IgD-negative memory B cell (primary cell): ENCODE measurements around the gene ERC2. TPM values are rescaled to one million over a fixed set of nuclear protein-coding genes. Genes with fewer than 3 reads are reported as not detected.

ENCODE experiments used
- H3K27ac Mint-ChIP-seq, 3 donors: one replicate each; pipeline ENCODE4 v1.8.0; 2020 to 2022; ENCODE audit warnings: mild to moderate bottlenecking in 3 of 3, mixed read lengths in 3 of 3, moderate library complexity in 1 of 3
- H3K27me3 Mint-ChIP-seq: one replicate; pipeline ENCODE4 v1.8.0; 2021; ENCODE audit warnings: mixed read lengths
- H3K36me3 Mint-ChIP-seq: one replicate; pipeline ENCODE4 v1.8.0; 2020; ENCODE audit warnings: mild to moderate bottlenecking, mixed read lengths
- H3K4me1 Mint-ChIP-seq, 3 donors: one replicate each; pipeline ENCODE4 v1.8.0; 2020 to 2022; ENCODE audit warnings: mixed read lengths in 3 of 3, mild to moderate bottlenecking in 1 of 3
- H3K4me3 Mint-ChIP-seq, 4 donors: one replicate each; pipeline ENCODE4 v1.8.0; 2020 to 2022; ENCODE audit warnings: mild to moderate bottlenecking in 4 of 4, mixed read lengths in 4 of 4, moderate library complexity in 3 of 4
- H3K9me3 Mint-ChIP-seq, 3 donors: one replicate each; pipeline ENCODE4 v1.8.0; 2020 to 2021; ENCODE audit warnings: mixed read lengths in 3 of 3, mild to moderate bottlenecking in 1 of 3
- polyA plus RNA-seq: library from polyadenylated mRNA; unstranded; fragments of 300-500 nt; fragmentation: Illumina TruSeq; gene quantifications from one replicate; pipeline ENCODE4 v1.2.3, GENCODE V29; 2021

ERC2 gene
- polyA plus RNA-seq, 1 donor from 2014 or later, result not detected

GRCh38 chr3:56323986-56324420 is 144.3 kb downstream of the ERC2 start:
- no peaks in the 10 kb centered on the region for H3K9me3 Mint-ChIP-seq
- H3K4me3 Mint-ChIP-seq, result no peak overlapping the region
- peaks cover 2% of the 10 kb centered on the region for H3K36me3 Mint-ChIP-seq
- H3K4me1 Mint-ChIP-seq, result peaks cover 4 to 26% (median 10%) of the 10 kb centered on the region in 3 donors
- H3K27me3 Mint-ChIP-seq, result no peaks in the 10 kb centered on the region
- H3K27ac Mint-ChIP-seq, result no peak overlapping the region

DNA sequence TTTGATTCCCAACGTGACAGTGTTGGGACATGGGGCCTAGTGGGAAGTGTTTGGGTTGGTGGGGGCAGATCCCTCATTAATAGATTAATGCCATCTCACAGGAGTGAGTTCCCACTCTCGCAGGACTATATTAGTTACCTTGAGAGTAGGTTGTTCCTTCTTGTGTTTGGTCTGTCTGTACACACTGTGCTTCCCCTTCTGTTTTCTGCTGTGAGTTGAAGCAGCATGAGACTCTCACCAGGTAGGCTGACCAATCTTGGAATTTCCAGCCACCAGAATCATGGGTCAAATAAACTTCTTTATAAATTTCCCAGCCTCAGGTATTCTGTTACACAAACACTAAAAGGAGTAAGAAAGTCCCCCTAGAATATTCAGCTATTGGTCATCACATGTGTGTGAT is 145.4 kb downstream of the ERC2 start:
- H3K4me3 Mint-ChIP-seq, result no peak overlapping the region
- H3K27ac Mint-ChIP-seq, result peak overlapping the region in 1 of 3 donors; percentile 18
- H3K36me3 Mint-ChIP-seq, result peaks cover 2% of the 10 kb centered on the region
- H3K4me1 Mint-ChIP-seq, result peaks cover 4 to 26% (median 10%) of the 10 kb centered on the region in 3 donors
- no peaks in the 10 kb centered on the region for H3K27me3 Mint-ChIP-seq
- H3K9me3 Mint-ChIP-seq, result no peaks in the 10 kb centered on the region

DNA sequence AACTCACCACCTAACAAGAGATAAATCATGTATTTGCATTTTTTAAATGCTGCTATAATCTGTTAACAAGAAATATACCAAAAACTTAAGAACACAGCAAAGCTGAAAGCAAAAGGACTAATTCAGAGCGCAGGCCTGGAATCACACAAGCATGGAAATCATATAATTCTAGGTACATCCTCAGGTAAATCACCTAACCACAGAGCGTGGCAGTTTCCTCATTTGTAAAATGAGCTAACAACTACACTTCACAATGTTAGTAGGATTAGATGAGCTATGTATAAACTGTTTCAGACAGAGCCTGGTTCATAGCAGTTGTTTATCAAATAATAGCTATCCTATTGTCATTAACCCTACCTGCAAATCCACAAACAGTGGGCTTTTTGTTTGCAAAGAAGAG is 146.4 kb downstream of the ERC2 start:
- H3K4me3 Mint-ChIP-seq, result no peak overlapping the region
- H3K4me1 Mint-ChIP-seq, result peaks cover 4 to 26% (median 10%) of the 10 kb centered on the region in 3 donors
- H3K36me3 Mint-ChIP-seq, result peaks cover 2% of the 10 kb centered on the region
- no peaks in the 10 kb centered on the region for H3K27me3 Mint-ChIP-seq
- peak overlapping the region in 2 of 3 donors; percentile 28 to 42 for H3K27ac Mint-ChIP-seq
- H3K9me3 Mint-ChIP-seq, result no peaks in the 10 kb centered on the region

DNA sequence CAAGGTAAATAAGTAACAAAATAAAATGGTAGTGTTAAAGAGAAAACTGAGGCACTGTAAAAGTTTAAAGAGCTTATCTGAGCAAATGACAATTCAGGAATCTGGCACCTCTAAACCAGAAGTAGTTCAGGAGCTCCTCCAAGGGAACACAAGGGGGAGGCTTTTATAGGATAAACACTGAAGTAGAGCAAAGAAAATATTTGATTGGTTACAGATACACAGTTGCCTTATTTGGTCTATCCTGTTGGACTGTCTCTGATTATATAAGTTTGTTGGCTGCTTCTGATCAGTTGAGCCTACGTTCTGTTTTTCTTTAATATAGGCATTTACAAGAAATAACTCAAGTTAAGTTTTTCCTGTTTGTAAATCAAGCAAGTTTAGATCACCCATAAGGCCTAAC is 146.9 kb downstream of the ERC2 start:
- H3K9me3 Mint-ChIP-seq, result no peaks in the 10 kb centered on the region
- peaks cover 4 to 26% (median 10%) of the 10 kb centered on the region in 3 donors for H3K4me1 Mint-ChIP-seq
- peak overlapping the region in 1 of 3 donors; percentile 28 for H3K27ac Mint-ChIP-seq
- peaks cover 2% of the 10 kb centered on the region for H3K36me3 Mint-ChIP-seq
- no peak overlapping the region for H3K4me3 Mint-ChIP-seq
- no peaks in the 10 kb centered on the region for H3K27me3 Mint-ChIP-seq

DNA sequence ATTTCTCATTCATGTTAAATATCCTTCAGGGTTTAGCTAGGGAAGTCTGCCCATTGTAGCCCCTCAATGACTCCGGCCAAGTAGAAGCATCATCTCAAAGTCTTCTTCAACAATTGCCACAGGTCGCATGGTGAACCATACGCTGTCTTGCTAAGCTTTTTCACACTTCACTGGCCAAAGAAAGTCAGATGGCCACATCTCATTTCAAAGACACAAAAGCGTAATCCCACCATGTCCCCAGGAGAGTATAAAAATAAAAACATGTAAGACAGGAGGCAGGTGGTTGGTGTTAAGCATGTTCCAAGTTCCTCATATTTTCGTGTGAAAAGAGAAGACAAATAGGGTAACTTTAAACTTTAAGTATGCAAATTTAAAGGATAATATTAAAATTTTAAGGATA is 147.4 kb downstream of the ERC2 start:
- H3K9me3 Mint-ChIP-seq, result no peaks in the 10 kb centered on the region

GRCh38 chr3:56318891-56319290 is 149.4 kb downstream of the ERC2 start:
- no peaks in the 10 kb centered on the region for H3K9me3 Mint-ChIP-seq
- peaks cover 4 to 25% (median 10%) of the 10 kb centered on the region in 3 donors for H3K4me1 Mint-ChIP-seq
- no peak overlapping the region for H3K27ac Mint-ChIP-seq
- no peaks in the 10 kb centered on the region for H3K27me3 Mint-ChIP-seq
- H3K4me3 Mint-ChIP-seq, result no peak overlapping the region
- H3K36me3 Mint-ChIP-seq, result no peaks in the 10 kb centered on the region

More for the DNA sequence above, 147.4 kb downstream of the ERC2 start:
- H3K4me1 Mint-ChIP-seq, result peaks cover 4 to 26% (median 10%) of the 10 kb centered on the region in 3 donors
- no peak overlapping the region for H3K4me3 Mint-ChIP-seq
- no peak overlapping the region for H3K27ac Mint-ChIP-seq
- peaks cover 2% of the 10 kb centered on the region for H3K36me3 Mint-ChIP-seq
- H3K27me3 Mint-ChIP-seq, result no peaks in the 10 kb centered on the region

DNA sequence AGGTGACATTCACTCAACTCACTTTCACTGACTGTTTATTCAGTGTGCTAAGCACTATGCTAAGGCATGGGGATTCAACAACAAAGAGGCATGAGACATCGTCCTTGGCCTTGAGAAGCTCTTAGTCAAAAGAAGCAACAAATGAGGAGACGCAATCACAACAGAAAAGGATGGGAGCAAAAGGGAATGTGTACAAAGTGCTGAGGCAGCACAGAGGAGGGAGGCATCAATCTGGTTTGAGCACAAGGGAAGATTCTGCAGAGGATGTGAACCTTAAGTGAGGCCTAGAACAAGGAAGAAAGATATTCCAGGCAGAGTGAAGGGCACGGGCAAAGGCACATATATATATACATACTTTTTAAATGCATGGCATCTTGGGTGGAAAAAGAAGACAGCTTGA is 151.3 kb downstream of the ERC2 start:
- H3K4me1 Mint-ChIP-seq, result peaks cover 4 to 13% (median 6%) of the 10 kb centered on the region in 3 donors
- no peak overlapping the region for H3K27ac Mint-ChIP-seq
- H3K36me3 Mint-ChIP-seq, result peaks cover 1% of the 10 kb centered on the region
- no peaks in the 10 kb centered on the region for H3K27me3 Mint-ChIP-seq
- H3K4me3 Mint-ChIP-seq, result no peak overlapping the region
- H3K9me3 Mint-ChIP-seq, result no peaks in the 10 kb centered on the region

GRCh38 chr3:56314842-56315241 is 153.4 kb downstream of the ERC2 start:
- Mint-ChIP-seq H3K9me3 (no peaks in the 10 kb centered on the region), H3K27me3 (peaks cover 2% of the 10 kb centered on the region), H3K4me1 (no peaks in the 10 kb centered on the region), H3K27ac (no peak overlapping the region), H3K36me3 (peaks cover 1% of the 10 kb centered on the region), H3K4me3 (no peak overlapping the region)

- no peak overlapping the region for H3K4me3 Mint-ChIP-seq
- H3K4me1 Mint-ChIP-seq, result peaks cover 0 to 4% (median 4%) of the 10 kb centered on the region in 3 donors
- peaks cover 2% of the 10 kb centered on the region for H3K27me3 Mint-ChIP-seq
- H3K36me3 Mint-ChIP-seq, result peaks cover 1% of the 10 kb centered on the region
- no peaks in the 10 kb centered on the region for H3K9me3 Mint-ChIP-seq
- no peak overlapping the region for H3K27ac Mint-ChIP-seq
Measured at GRCh38 chr3:56309465-56309864, 158.8 kb downstream of the ERC2 start.

DNA sequence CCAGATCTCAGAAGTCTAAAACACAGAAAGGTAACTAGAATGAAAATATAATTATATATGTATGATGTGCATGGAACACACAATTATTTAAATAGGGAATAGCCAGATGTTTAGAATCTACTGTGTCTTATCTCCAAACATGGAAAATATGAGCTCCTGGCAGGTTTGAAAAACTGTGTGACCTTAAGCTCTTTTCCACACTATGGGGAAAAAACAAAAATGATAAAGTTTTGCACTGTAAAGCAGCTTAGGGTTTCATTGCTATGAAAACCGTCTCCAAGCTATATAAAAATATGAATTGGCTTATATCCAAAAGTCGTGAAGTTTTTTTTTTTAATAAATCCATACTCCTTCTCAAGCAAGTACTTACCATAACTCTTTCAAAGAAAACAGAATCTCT is 159.8 kb downstream of the ERC2 start:
- Mint-ChIP-seq H3K9me3 (no peaks in the 10 kb centered on the region), H3K27ac (no peak overlapping the region), H3K27me3 (peaks cover 2% of the 10 kb centered on the region), H3K36me3 (peaks cover 1% of the 10 kb centered on the region), H3K4me1 (peaks cover 0 to 4% (median 4%) of the 10 kb centered on the region in 3 donors), H3K4me3 (no peak overlapping the region)

DNA sequence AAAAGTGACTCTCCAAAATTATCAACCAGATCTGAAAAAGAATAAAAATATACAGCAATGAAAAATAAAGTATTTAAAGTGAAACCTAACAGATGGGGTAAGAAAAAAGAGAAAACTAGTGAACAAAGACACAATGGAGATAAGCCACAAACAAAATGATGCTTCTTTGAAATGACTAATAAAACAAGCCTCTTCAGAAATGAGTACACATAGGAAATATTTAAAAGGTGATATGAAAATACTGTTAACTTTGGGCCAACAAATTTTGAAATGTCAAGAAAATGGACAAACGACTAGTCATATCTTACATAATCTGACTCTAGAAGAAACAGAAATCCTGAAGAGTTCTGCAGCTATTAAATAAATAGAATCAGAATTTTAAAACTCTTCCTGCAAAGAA is 164.2 kb downstream of the ERC2 start:
- H3K36me3 Mint-ChIP-seq, result no peaks in the 10 kb centered on the region
- peaks cover 0 to 2% (median 0%) of the 10 kb centered on the region in 3 donors for H3K9me3 Mint-ChIP-seq
- no peak overlapping the region for H3K4me3 Mint-ChIP-seq
- H3K27ac Mint-ChIP-seq, result no peak overlapping the region
- peaks cover 0 to 7% (median 4%) of the 10 kb centered on the region in 3 donors for H3K4me1 Mint-ChIP-seq
- peaks cover 2% of the 10 kb centered on the region for H3K27me3 Mint-ChIP-seq

DNA sequence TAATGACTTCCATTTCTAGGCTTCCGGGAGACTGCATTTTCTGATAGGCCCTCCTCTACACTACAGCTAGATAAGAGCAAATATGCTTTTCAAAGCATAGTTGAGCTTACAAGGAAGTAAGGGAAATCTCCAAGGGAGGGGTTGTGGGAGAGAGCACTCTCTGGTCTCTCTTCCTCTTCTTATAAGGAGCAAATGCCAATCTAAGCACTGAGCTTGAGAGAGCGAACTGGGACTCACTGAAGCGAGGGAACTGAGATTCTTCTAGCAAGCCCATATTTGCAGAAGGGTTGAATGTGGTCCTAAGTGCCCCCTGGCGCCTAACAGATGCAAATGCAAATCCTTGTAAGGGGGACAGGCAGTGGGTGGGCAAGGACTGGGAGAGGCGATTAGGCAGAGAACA is 164.8 kb downstream of the ERC2 start:
- peaks cover 0 to 2% (median 0%) of the 10 kb centered on the region in 3 donors for H3K9me3 Mint-ChIP-seq
- H3K27me3 Mint-ChIP-seq, result peaks cover 2% of the 10 kb centered on the region
- peaks cover 0 to 7% (median 4%) of the 10 kb centered on the region in 3 donors for H3K4me1 Mint-ChIP-seq
- no peaks in the 10 kb centered on the region for H3K36me3 Mint-ChIP-seq
- H3K27ac Mint-ChIP-seq, result peak overlapping the region in 1 of 3 donors; percentile 29
- H3K4me3 Mint-ChIP-seq, result no peak overlapping the region

DNA sequence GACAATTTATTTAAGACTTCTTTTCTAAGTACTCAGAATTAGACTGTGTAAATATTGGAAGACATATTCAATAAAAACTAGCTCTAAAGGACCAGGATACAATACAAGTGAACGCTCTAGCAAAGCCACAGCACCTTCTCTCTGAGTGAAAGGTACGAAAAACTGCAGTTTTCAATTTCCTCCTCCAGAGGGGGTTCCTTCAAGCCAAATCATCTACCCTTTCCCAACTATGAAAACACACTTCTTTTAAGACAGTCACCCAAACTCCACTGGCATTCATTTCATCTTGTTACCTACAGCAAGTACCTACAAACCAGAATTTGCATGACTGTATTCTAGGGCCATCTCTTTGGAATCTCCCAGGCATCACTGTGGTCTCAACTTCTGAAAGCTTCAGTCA is 165.8 kb downstream of the ERC2 start:
- peaks cover 2% of the 10 kb centered on the region for H3K27me3 Mint-ChIP-seq
- H3K4me3 Mint-ChIP-seq, result no peak overlapping the region
- H3K27ac Mint-ChIP-seq, result no peak overlapping the region
- H3K9me3 Mint-ChIP-seq, result peaks cover 0 to 4% (median 0%) of the 10 kb centered on the region in 3 donors
- H3K36me3 Mint-ChIP-seq, result no peaks in the 10 kb centered on the region
- peaks cover 0 to 7% (median 4%) of the 10 kb centered on the region in 3 donors for H3K4me1 Mint-ChIP-seq

DNA sequence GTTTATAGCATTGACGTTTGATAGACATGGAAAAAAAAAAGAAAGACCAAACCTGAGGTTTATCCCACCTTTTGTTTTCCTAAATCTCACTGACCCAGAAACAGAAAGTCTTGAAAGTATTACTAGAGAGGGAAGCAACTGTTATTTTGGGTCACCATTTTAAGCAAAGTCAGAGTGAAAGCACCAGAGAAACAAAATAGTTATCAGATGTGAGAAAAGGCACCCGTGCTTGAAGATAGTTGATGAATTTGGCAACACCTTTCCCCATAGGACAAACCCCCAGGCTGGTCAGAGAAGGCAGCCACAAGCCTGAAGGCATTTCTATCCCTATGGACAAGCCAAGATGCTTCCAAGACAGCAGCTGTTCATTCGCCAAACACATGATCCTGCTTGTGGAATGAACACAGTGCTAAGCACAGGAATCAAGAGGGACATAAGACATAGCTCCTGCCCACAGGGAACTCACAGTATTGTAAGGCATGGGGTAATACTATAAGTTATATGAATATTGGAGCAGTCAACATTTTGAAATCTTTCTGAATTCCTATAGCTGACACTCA is 170.9 kb downstream of the ERC2 start:
- peaks cover 0 to 6% (median 0%) of the 10 kb centered on the region in 3 donors for H3K9me3 Mint-ChIP-seq
- no peak overlapping the region for H3K4me3 Mint-ChIP-seq

DNA sequence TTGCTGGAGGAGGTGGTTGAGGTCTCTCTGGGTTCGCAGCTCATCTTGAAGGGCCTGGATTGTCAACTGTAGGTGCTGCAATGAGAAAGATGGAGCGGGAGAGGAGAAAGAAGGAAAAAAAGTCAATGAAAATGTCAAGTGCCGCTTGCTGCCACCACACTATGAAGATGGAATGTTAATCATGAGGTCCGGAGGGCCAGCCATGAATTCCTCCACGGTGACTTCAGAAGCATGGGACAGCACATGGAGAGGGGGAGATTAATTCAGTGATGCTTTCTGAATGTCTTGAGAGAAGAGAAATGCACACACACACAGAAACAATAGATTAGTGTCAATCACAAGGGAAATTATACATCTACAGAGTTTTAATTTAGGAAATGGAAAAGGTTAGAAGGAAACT is 171.9 kb downstream of the ERC2 start:
- peaks cover 0 to 6% (median 0%) of the 10 kb centered on the region in 3 donors for H3K9me3 Mint-ChIP-seq
- H3K27me3 Mint-ChIP-seq, result peaks cover 3% of the 10 kb centered on the region
- H3K36me3 Mint-ChIP-seq, result no peaks in the 10 kb centered on the region
- no peaks in the 10 kb centered on the region for H3K4me1 Mint-ChIP-seq
- no peak overlapping the region for H3K27ac Mint-ChIP-seq
- no peak overlapping the region for H3K4me3 Mint-ChIP-seq

More for the DNA sequence above, 170.9 kb downstream of the ERC2 start:
- no peaks in the 10 kb centered on the region for H3K36me3 Mint-ChIP-seq
- H3K27ac Mint-ChIP-seq, result no peak overlapping the region
- peaks cover 5% of the 10 kb centered on the region for H3K27me3 Mint-ChIP-seq
- H3K4me1 Mint-ChIP-seq, result no peaks in the 10 kb centered on the region

- H3K4me3 Mint-ChIP-seq, result no peak overlapping the region
- no peak overlapping the region for H3K27ac Mint-ChIP-seq
- H3K4me1 Mint-ChIP-seq, result no peaks in the 10 kb centered on the region
- H3K36me3 Mint-ChIP-seq, result no peaks in the 10 kb centered on the region
- H3K27me3 Mint-ChIP-seq, result peaks cover 3% of the 10 kb centered on the region
- peaks cover 0 to 4% (median 0%) of the 10 kb centered on the region in 3 donors for H3K9me3 Mint-ChIP-seq
Measured at GRCh38 chr3:56295161-56295560, 173.1 kb downstream of the ERC2 start.
